Medulla oblongata (tissue), 1 donor: ENCODE measurements around the gene ALDH3A2.

ENCODE experiments used
- DNase-seq: peaks from one replicate; pipeline ENCODE4 v3.0.0-alpha.2; 2015; ENCODE audit errors: extremely low spot score

ALDH3A2 gene

DNA sequence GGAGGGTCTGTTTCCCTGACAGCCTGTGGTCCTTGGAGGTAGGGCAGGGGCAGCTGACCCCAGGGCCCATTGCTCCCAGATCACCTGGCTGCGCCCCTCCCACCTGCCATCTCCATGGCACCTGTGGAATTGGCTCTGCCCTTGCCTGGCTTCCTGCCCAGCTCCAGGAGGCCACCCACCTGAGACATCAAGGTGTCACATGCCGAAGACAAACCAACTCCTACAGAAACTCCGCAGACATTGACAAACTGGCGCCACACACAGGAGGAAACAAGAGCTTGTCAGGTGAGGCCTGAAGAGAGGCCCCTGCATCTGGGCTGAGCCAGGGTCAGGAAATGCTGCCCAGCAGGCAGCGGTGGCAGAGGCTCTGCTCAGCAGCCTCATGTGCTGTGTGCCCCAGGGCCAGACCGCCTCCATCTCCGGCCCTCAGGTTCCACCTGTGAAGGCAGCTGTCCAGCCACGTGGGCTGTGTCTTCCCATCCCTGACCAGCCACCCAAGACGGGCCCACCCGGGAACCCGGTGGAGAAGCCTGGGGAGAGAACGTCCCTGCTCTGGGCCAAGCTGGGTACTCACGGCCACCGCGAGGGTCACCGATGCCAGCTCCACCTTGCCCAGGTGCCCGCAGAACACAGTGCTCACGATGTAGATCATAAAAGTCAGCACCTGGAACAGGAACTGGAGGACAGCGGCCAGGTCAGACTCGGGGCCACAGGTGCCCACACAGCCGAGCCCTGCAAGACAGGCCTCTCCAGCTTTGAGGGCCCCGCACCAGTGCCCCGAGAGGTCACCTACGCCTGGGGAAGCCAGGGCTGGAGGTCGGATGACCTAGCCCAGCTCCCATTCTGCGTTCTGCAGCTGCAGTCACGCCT lies 66.2 kb downstream of the ALDH3A2 start:
- DNase-seq, result no peak

DNA sequence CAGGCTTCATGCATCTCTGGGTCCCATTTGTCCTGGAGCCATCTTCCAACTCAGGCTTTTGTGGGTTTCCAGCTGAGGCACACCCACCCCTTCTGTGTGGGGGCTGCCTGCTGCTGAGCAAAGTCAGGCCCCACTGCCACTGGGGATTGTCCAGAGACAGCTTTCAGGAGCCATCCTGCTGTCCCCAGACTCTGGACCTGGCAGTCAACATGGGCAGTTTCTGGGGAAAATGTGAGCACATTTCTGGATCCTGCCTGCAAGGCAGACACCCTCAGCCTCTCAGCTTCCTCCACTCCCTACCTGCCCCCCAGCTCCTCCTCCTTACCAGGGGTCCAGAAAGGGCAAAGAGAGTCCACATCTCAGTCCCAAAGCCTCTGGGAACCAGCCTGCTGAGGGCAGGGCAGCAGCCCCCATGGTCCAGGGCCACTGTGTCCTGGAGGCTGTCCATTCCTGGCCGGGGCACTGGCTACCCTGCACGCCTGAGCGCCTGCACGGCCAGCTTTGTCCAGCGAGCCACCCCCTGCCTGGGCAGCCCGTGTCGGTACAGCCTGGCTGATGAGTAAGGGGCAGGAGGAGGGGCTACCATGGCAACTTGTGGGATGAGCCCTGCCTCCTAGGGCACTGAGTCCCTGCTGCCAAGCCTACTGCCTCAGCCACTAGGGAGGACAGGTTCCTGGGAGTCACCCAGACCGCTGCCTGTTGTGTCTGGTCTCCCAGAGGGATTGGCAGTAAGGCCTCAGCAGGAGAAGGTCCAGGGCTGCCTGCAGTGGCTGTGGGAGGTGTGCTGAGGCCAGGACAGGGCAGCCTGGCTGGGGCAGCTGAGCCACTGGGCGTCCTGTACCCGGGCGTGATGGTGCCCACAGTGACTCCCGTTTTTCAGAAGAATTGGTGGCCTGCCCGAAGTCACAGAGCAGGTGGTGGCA lies 67.8 kb downstream of the ALDH3A2 start, which contains the start of gene SLC47A2:
TSS of gene SLC47A2 (minus strand) at position 477 of the 923 bp plus-strand sequence. CDS start at position 448, 29 bp downstream.
- DNase-seq, result peak; percentile 70

DNA sequence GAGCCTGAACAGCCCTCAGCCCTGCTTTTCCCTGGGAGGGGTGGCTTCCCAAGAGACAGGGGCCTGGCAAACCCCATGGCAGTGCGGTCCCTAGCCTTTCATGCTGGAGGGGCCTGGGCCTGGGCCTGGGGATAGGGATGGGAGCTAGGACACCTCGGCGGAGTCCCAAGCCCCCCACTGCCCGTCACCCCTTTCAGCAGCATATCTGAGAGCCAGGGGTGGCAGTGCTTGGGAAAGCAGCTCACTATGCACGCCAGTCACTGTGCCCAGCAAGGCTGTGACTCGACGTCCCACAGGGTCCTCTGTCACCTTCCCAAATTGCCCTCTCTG lies 68.4 kb downstream of the ALDH3A2 start:
- no peak for DNase-seq

DNA sequence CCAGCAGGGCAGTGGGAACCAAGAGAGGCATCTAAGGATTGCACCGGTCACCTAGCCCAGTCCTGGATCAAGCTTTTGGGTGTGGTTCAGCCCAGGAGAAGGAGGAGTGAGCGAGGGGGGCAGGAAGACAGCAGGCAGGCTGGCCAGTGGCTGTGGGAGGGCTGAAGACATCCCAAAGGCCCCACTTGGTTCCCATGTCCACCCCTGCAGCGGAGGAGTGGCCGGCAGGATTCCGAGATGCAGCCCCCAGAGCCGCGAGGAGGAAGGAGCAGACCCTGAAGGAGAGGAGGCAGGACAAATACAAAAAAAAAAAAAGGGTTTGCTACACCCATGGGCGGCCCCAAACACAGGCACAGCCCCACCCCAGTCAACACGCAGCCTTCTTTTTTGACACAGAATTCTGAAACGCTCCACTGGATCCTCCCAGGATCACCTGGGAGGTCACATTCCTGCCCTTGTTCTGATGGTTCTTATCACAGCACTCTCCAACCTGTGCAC lies 68.9 kb downstream of the ALDH3A2 start:
- DNase-seq, result no peak

DNA sequence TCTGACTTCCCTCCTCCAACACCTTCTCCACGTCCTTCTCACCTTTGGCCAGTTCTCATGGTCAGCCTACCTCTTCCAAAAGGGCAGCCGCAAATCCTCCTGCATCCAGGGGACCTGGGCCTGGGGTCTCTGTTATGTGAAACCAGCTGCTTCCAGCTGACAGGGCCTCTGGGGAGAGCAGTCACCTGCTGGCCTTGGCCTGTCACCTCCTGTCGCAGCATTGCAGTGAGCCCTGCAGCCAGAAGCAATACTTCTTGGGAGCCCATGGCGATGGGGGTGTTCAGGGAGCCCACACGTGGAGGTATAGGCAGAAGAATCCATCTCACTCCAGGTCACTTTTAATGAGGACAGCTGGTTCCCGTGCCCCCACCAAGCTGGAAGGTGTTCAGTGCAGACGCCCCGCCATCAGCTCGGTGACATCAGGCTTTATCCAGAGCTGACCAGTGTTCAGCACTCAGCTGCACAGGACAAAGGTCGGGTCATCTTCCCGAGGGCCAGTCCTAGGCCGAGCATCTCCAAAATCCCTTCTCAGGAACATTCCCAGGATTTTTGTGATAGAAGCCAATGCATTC lies 69.6 kb downstream of the ALDH3A2 start:
- DNase-seq, result no peak

DNA sequence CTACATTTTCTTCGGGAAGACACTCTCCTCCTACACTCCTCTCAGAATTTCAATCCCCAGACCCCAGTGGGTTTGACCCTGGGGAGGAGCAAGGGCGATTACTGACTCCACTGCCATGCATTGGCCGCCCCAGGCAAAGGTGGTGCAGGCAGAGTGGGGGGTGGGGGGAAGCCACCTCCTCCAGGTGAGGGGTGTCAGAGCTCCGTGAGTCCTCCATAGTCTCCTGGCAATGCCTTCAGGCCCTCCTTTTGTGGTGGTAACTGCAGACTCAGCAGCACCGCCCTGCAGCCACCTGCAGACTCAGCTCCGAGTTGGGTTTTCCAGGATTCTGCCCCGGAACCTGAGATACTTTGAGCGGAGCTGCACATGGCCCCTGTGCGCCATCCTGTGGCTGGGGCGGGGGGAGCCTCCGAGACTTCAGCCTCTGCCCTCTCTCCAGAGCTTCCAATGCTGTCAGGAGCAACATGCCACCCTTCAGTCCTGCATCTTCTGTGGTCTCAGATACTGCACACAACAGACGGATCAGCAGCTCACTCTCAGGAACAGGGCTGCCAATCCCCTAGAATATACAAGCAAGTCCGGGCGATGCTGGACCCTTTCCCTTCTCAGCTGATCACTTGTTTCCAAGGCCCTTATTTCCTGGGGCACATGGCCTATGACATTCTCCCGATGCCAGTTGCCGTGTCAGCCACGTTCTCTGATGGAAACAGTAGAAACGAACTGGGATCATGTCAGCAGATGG lies 70.2 kb downstream of the ALDH3A2 start:
- no peak for DNase-seq

DNA sequence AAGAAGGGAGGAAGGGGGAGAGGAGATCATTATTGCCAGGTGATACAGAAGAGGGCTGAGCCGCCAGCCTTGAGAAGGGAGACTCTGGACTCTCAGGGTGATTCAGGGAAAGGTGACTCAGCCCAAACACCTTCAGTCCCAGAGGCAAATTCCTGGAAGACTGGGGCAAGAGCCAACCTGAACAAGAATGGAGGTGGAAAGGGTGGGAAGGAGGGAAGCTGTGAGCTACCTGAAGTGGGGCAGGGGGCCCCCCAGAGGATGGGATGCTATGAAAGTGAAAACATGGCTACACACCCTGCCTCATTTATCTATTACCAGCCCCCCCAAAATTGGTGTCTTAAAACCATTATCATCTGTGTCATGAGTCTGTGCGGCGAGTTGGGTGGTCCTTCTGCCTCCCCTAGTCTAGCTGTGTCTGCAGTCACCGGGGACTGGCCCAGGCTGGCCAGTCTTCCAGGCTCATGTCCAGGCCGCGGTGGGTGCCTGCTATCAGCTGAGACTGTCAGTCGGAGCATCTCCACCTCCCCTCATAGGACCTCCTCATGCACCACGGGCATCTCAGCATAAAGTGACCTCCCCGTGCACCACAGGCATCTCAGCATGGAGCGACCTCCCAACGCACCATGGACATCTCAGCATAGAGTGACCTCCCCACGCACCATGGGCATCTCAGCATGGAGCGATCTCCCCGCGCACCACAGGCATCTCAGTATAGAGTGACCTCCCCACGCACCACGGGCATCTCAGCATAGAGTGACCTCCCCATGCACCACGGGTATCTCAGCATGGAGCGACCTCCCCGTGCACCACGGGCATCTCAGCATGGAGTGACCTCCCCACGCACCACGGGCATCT lies 71.0 kb downstream of the ALDH3A2 start:
- no peak for DNase-seq

DNA sequence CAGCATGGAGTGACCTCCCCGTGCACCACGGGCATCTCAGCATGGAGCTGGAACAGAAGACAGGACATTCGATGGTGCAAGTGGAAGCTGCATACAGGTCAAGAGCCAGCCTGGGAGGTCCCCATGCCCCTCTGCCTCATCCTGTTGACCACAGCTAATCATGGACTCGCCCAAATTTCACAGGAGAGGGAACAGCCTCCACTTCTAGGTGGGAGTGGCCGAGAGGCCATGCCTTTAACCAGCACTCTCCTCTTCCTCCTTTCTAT lies 71.6 kb downstream of the ALDH3A2 start:
- DNase-seq, result no peak

DNA sequence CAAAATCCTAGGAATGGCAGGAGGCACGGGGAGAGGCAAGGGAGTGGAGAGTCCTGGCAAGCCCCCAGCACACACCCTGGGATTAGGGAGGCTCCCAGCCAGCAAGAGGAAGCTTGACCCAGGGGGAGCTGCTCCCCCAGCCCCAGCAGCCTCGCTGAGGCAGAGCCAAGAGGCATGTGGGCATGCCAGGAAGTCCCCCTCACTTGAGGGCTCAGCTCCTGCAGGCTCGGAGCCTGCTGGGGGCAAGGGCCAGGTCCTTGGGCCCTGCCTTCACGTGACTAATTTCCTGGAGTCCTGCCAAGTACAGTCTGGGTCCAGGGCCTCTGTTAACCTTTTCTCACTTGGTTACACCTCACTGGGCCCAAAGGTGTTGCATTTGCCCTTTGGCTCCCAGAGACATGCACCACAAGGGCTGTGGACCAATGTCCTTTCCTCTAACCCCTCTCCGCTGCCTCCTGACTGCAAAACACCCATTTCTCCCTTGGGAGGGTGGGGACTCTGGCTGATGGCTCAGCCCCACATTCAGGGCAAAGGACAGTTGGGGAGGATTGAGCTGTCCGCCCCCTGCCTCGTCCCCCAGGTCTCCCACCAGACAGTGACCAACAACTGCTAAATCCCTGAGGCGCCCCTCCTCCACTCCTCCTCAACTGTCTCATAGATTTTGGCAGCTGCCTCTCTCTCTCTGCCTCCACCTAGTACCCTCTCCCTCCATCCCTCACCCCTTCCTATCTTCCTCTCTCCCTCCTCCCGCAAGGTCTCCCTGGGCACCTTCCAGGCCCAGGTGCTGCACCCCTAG lies 72.3 kb downstream of the ALDH3A2 start:
- DNase-seq, result no peak

DNA sequence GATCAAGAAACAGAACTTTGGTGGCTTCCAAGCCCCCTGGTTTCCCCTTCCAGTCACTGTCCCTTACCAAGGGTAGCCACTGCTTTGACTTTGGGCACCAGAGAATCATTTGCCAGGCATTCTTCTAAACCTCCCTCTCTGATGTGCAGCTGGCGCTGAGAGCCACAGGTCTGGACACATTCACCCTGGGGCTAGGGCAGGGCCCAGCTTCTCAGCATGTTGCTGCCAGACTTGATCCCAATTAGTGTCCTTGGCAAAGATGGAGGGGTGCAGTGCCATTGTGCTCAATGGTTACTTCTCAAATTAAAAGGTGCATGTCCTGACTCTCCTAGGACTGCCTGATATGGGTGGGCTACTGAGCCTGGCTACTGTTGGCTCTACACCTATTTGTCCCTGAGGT lies 75.4 kb downstream of the ALDH3A2 start:
- DNase-seq, result no peak

DNA sequence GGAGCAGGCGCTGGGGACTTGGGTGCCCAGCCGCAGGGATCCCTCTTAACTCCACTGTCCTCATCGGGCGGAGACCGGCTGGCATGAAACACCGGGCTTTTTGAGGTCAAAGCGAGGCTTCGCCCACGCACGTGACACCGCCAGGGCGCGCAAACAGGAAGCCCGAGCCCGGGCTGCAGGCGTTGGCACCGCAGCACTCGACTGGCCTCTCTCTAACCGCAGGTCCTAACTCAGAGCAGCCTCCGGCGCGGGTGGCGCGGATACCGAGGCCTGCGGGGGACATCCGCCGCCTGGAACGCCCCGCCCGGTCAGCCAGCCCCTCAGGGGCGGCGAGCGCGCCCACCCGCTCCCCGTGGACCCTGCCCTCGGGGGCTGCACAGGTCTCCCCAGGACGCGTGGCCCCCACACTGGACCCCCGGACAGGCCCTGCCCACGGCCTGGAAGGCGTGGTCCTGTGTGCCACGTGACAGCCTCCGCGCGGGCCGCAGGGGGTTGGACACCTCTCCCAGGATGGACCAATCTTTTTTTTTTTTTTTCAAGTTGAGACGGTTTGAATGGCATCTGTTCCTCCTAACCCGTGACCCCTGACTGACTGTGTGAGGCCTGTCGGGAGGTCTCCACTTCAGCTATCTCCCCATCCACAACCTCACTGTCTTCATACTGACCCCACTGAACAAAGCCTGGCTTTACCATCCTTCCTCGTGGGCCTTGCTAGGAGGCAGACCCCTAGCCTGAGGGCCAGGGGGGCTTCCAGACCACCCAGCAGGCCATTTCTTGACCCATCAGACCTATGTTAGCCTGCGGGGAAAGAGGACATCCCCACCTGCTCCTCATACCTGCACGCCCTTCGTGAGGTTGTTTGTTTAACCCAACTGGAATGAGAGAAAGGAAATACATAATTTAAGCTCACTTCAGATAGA lies 76.2 kb downstream of the ALDH3A2 start:
- DNase-seq, result peak; percentile 57

DNA sequence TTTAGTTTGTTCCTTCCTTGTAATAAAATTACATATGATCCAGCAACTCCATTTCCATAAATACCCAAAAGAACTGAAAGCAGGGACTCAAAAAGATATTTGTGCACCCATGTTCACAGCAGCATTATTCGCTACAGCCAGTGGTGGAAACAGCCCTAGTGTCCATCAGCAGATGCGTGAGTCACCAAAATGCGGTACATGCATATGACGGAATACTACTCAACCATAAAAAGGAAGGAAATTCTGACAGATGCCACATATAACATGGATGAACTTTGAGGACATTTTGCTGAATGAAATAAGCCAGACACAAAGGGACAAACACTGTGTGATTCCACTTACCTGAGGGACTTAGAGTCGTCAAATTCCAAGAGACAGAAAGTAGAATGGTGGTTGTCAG lies 76.9 kb downstream of the ALDH3A2 start:
- DNase-seq, result no peak

DNA sequence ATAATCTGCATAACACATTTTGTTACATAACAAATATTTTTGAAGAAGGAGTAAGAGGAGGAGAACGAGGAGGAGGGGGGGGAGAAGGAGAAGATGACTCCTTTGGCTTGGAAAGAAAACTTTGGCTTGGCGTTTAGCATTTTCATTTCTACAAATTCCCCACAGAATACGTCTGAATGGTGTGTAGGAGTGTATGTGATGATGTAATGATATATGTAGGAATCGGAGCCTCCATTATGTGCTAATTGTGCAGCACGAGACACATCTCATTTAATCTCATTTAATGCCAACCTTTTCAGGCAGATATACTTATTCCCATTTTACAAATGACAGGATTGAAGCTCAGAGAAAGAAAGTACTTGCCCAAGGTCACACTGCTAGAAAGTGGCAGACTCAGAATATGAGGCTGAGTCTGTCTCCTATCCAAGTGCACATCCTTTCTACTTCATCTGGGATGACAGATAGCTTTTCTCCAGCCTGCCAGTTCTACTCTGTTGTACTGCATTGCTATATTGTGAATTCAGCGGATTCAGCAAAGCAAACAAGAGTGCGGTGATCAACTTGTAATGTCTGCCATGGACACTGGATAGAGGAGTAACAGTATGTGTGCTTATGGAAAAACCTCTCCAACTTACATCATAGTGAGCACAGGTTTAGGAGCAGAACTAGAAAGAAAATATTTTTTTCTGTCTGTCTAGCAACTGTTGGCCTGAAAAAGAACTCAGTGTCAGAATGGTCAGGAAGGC lies 78.3 kb downstream of the ALDH3A2 start:
- peak; percentile 22 for DNase-seq
